Measurements from ENCODE around the gene SPEN.

Gene SPEN

DNA sequence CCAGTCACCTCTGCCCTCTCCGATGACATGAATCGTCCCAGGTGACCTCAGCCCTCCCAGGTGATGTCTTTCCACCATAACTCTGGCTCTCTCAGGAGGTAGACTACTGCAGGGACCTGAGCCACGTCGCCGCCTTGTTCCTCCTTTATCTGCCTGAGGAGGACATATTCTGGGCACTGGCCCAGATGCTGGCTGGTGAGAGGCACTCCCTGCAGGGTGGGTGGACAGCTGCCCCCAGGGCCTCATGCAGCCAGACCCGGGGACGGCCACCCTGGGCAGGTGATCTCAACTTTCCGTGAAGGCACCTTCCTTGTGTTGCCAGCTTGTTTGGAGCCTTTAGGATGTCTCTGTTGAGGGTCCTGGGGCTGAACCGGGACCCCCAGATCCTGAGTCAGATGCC, 142.3 kb downstream of the SPEN start:
- no peak for DNase-seq (ENCODE audit: low read depth)
